HepG2 (cell line): ENCODE measurements around the gene OS9. TPM values are rescaled to one million over a fixed set of nuclear protein-coding genes. Genes with fewer than 3 reads are reported as not detected.

Experiments used
- ARHGAP35 ChIP-seq: sonication (generic); formaldehyde crosslinking; IDR thresholded peaks from 2 replicates; pipeline ENCODE4 v1.9.0; 2022; ENCODE audit warnings: mild to moderate bottlenecking, inconsistent platforms, moderate library complexity, missing genetic modification reagents, borderline replicate concordance
- CHD2 ChIP-seq: IDR thresholded peaks from 2 replicates; pipeline ENCODE4 v1.6.1; 2011; ENCODE audit warnings: low read depth, low read length, improper control_type of control experiment
- EHMT2 ChIP-seq: fragments of 200-600 bp; sonication (generic); IDR thresholded peaks from 2 replicates; pipeline ENCODE4 v1.7.0; 2017; ENCODE audit warnings: antibody characterized with exemption, low read depth, low read length, borderline replicate concordance
- FUBP1 ChIP-seq: sonication (generic); formaldehyde crosslinking; IDR thresholded peaks from 2 replicates; pipeline ENCODE4 v1.5.1; 2020; ENCODE audit warnings: missing genetic modification reagents, mild to moderate bottlenecking, borderline replicate concordance
- JUN ChIP-seq: sonication (generic); formaldehyde crosslinking; IDR thresholded peaks from 2 replicates; pipeline ENCODE4 v1.4.0; 2020; ENCODE audit warnings: mild to moderate bottlenecking, missing genetic modification reagents
- JUNB ChIP-seq: sonication (generic); formaldehyde crosslinking; IDR thresholded peaks from 2 replicates; pipeline ENCODE4 v1.8.0; 2022; ENCODE audit warnings: missing genetic modification reagents, mild to moderate bottlenecking, borderline replicate concordance
- KDM6A ChIP-seq: IDR thresholded peaks from 2 replicates; pipeline ENCODE4 v1.6.1; 2016; ENCODE audit warnings: low read depth
- RFX1 ChIP-seq: fragments of 450-650 bp; IDR thresholded peaks from 2 replicates; pipeline ENCODE4 v1.6.1; 2017
- SMAD9 ChIP-seq: sonication (generic); formaldehyde crosslinking; IDR thresholded peaks from 2 replicates; pipeline ENCODE4 v1.5.1; 2020; ENCODE audit warnings: mild to moderate bottlenecking, missing genetic modification reagents
- TGIF2 ChIP-seq: IDR thresholded peaks from 2 replicates; pipeline ENCODE4 v1.6.1; 2016; ENCODE audit warnings: control low read depth, missing compliant biosample characterization
- ZC3H13 ChIP-seq: sonication (generic); formaldehyde crosslinking; IDR thresholded peaks from 2 replicates; pipeline ENCODE4 v1.8.1; 2023; ENCODE audit warnings: mild to moderate bottlenecking, missing genetic modification reagents, moderate library complexity
- ZNF276 ChIP-seq: sonication (generic); formaldehyde crosslinking; IDR thresholded peaks from 2 replicates; pipeline ENCODE4 v1.4.0; 2020; ENCODE audit warnings: mild to moderate bottlenecking, low read depth, missing genetic modification reagents
- ZNF33B ChIP-seq: sonication (generic); formaldehyde crosslinking; IDR thresholded peaks from 2 replicates; pipeline ENCODE4 v1.5.1; 2020; ENCODE audit warnings: mild to moderate bottlenecking, missing genetic modification reagents
- ZNF512 ChIP-seq: sonication (generic); formaldehyde crosslinking; IDR thresholded peaks from 2 replicates; pipeline ENCODE4 v1.4.0; 2020; ENCODE audit warnings: mild to moderate bottlenecking, missing genetic modification reagents
- polyA plus RNA-seq, 8 experiments: library from polyadenylated mRNA; depleted of rRNA in 3 of 8; stranded (reverse) in 7 of 8; unstranded in 1 of 8; fragments of >200 nt; fragmentation: Illumina TruSeq in 4 of 8; extraction: Trizol in 4 of 8; gene quantifications; 2 replicates each; pipeline versions ENCODE4 v1.2.1 to v1.2.3, GENCODE V29; 2011 to 2016; ENCODE audit warnings: low read depth in 4 of 8, missing spikeins in 1 of 8, mixed read lengths in 1 of 8; ENCODE audit not compliant: insufficient read depth in 1 of 8
- total RNA-seq, 5 experiments: library from RNA; depleted of rRNA; stranded (reverse); fragments of >200 nt; fragmentation: Illumina TruSeq; extraction: Trizol; gene quantifications; 2 replicates each; pipeline ENCODE4 v1.2.3, GENCODE V29; 2016; ENCODE audit warnings: low read depth in 1 of 5
- TF ChIP-seq, protein P1 (sequence below): IDR thresholded peaks from 2 replicates; pipeline ENCODE4 v1.6.1; 2012; ENCODE audit warnings: low read depth, low read length, improper control_type of control experiment
- TF ChIP-seq, protein P2 (sequence below): sonication (generic); formaldehyde crosslinking; IDR thresholded peaks from 2 replicates; pipeline ENCODE4 v1.5.1; 2020; ENCODE audit warnings: missing genetic modification reagents, mild to moderate bottlenecking, borderline replicate concordance
- TF ChIP-seq, protein P3 (sequence below): sonication (generic); formaldehyde crosslinking; IDR thresholded peaks from 2 replicates; pipeline ENCODE4 v1.4.0; 2020; ENCODE audit warnings: mild to moderate bottlenecking, low read depth, missing genetic modification reagents

OS9 gene
- total and polyA plus RNA-seq, 2 of the 13 experiments (the other 11 are each of a cell fraction or from before 2014, with no cell fraction given) = 156 to 206 TPM

DNA sequence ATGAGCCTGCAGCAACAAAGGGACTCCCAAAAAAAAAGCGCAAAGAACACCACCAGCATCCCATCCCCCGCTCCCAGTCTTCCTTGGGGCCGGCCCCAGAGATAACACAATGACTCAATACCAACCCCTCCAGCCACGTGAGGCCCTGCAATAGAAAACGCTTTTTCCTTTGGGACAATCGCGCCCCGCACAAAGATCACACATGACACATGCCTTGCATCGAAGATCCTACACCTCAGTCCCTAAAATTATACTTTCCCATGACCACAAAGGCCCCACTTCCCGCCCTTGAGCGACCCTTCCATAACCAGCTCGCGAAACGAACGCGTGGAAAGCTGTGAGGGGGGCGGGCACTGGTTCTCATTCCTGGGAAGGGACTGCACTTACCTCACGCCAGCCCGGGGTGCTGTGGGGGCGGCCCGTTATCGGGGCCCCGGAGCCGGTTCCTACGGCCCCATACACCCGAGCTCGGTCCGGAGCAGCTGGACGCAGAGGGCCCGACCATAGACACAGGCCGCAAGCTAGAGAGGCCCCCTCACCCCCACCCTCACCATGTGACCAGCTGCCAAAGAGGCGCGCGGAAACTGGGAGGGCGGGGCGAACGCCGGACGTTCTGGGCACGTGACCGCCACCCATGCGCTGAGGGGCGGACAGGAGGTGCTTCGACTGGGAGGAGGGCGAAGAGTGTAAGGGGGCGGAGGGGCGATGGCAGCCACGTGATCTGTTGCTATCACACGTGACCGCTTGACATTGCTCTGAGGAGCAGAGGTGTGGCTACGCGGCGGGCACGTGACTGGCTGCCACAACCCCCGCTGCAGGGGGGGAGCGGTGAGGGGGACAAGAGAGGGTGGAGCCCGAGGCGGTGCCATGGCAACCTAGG, 58.1 kb downstream of the OS9 start, which contains the start of gene CDK4 (continued):
- TF ChIP-seq, protein P1, sequence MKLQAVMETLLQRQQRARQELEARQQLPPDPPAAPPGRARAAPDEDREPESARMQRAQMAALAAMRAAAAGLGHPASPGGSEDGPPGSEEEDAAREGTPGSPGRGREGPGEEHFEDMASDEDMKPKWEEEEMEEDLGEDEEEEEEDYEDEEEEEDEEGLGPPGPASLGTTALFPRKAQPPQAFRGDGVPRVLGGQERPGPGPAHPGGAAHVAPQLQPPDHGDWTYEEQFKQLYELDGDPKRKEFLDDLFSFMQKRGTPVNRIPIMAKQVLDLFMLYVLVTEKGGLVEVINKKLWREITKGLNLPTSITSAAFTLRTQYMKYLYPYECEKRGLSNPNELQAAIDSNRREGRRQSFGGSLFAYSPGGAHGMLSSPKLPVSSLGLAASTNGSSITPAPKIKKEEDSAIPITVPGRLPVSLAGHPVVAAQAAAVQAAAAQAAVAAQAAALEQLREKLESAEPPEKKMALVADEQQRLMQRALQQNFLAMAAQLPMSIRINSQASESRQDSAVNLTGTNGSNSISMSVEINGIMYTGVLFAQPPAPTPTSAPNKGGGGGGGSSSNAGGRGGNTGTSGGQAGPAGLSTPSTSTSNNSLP = no peak
- no peak for TF ChIP-seq SMAD9 (CRISPR knock-in tag)
- TF ChIP-seq EHMT2 = no peak
- no peak for TF ChIP-seq ZNF512 (CRISPR knock-in tag)
- peak; percentile 93 for TF ChIP-seq ZNF33B (CRISPR knock-in tag)
- 0 out of 2 replicates have a peak, but pooled peaks have one; percentile 68 for TF ChIP-seq ZNF276 (CRISPR knock-in tag)
- peak; percentile 81; the same call in 1 of the 2 replicates for TF ChIP-seq ARHGAP35
- TF ChIP-seq ZC3H13 (CRISPR knock-in tag) = peak; percentile 91
- TF ChIP-seq JUNB (CRISPR knock-in tag) = no peak
- TF ChIP-seq RFX1 = peak; percentile 98
- TF ChIP-seq TGIF2 (CRISPR knock-in tag) = peak; percentile 96
- no peak for TF ChIP-seq KDM6A (CRISPR knock-in tag)
- TF ChIP-seq CHD2 = no peak; the same call in 1 of the 2 replicates
- TF ChIP-seq JUN (CRISPR knock-in tag) = peak; percentile 83; the same call in 1 of the 2 replicates
- TF ChIP-seq, protein P2, sequence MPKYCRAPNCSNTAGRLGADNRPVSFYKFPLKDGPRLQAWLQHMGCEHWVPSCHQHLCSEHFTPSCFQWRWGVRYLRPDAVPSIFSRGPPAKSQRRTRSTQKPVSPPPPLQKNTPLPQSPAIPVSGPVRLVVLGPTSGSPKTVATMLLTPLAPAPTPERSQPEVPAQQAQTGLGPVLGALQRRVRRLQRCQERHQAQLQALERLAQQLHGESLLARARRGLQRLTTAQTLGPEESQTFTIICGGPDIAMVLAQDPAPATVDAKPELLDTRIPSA = no peak; the same call in 1 of the 2 replicates
- TF ChIP-seq FUBP1 (CRISPR knock-in tag) = no peak
- TF ChIP-seq, protein P3, sequence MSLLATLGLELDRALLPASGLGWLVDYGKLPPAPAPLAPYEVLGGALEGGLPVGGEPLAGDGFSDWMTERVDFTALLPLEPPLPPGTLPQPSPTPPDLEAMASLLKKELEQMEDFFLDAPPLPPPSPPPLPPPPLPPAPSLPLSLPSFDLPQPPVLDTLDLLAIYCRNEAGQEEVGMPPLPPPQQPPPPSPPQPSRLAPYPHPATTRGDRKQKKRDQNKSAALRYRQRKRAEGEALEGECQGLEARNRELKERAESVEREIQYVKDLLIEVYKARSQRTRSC (CRISPR knock-in tag) = no peak
